NCI-H226 (cell line): ENCODE results near the gene SGO2.
A peak's percentile ranks its signal among the peaks of the same experiment; 100 is the strongest.

Experiments used
- DNase-seq: peaks from one replicate; pipeline ENCODE4 v3.0.0-alpha.2; 2015

SGO2 gene, protein sequence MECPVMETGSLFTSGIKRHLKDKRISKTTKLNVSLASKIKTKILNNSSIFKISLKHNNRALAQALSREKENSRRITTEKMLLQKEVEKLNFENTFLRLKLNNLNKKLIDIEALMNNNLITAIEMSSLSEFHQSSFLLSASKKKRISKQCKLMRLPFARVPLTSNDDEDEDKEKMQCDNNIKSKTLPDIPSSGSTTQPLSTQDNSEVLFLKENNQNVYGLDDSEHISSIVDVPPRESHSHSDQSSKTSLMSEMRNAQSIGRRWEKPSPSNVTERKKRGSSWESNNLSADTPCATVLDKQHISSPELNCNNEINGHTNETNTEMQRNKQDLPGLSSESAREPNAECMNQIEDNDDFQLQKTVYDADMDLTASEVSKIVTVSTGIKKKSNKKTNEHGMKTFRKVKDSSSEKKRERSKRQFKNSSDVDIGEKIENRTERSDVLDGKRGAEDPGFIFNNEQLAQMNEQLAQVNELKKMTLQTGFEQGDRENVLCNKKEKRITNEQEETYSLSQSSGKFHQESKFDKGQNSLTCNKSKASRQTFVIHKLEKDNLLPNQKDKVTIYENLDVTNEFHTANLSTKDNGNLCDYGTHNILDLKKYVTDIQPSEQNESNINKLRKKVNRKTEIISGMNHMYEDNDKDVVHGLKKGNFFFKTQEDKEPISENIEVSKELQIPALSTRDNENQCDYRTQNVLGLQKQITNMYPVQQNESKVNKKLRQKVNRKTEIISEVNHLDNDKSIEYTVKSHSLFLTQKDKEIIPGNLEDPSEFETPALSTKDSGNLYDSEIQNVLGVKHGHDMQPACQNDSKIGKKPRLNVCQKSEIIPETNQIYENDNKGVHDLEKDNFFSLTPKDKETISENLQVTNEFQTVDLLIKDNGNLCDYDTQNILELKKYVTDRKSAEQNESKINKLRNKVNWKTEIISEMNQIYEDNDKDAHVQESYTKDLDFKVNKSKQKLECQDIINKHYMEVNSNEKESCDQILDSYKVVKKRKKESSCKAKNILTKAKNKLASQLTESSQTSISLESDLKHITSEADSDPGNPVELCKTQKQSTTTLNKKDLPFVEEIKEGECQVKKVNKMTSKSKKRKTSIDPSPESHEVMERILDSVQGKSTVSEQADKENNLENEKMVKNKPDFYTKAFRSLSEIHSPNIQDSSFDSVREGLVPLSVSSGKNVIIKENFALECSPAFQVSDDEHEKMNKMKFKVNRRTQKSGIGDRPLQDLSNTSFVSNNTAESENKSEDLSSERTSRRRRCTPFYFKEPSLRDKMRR

DNA sequence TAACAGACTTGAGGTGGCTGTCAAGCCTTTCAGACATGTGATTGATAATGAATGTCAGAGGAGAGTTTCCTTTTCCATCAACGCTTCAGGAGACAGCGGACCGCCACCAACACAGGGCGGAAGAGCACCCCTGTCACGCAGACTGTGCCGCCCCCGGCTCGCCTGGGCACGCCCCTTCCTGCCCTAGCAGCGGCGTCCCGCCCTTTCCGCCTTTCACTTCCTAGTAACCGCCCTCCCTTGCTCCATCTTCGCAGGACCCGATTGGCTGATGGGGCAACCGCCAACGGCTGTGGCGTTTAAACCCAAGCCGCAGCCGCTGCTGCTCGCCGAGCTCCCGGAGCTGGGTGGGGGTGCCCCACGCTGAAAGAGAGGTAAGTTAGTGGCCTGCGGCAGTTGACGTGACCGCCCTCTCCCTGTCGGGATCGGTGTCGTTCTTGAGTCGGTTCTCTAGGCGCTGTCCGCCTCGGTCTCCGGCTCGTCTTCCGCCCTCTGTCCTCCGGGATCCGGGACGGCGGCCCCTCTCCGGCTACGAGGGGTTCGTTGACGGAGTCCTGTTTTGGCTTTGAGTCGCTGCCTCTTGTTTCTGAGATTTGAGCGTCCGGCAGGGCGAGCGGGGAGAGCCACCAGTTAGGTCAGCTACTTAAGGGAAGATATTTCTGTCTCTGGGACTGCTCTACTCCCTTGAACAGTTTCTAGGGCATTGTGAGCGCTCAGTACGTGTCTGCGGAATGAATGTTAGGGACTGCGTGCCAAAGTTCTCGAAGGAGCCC, at the start of gene SGO2:
Gene SGO2, plus strand, starts transcription at position 326 of the 770 bp plus-strand sequence. CDS start 6,769 bp downstream, outside the sequence.
- peak; percentile 74 for DNase-seq

DNA sequence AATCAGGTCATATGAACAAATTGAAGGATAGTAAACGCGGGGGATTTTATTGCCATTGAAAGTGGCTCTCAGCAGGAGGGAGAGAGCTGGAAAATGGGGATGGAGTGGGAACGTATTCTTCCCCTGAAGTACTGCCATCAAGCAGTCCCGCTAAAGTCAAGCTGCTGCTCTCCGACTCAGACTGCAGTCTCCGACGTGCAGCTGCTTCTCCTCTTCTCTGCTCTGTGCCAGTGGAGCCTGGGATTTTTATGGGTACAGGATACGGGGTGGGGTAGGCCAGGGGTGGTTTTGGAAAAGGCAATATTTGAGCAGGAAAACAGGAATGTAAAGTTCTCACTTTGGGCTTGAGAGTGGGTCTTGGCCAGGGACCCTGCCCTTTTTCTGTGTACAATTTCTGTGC, 49.2 kb upstream of the SGO2 start:
- DNase-seq: no peak

DNA sequence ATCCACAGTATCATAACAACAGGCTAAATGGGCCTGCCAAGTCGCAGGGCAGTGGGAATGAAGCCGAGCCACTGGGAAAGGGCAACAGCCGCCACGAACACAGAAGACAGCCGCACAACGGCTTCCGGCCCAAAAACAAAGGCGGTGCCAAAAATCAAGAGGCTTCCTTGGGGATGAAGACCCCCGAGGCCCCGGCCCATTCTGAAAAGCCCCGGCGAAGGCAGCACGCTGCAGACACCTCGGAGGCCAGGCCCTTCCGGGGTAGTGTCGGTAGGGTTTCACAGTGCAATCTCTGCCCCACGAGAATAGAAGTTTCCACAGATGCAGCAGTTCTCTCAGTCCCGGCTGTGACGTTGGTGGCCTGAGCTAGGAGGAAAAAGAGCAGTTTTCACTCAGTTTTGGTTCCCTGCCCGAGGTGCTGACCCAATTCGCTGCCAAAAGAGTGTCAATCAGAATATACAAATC, 48.3 kb upstream of the SGO2 start:
- DNase-seq: no peak

DNA sequence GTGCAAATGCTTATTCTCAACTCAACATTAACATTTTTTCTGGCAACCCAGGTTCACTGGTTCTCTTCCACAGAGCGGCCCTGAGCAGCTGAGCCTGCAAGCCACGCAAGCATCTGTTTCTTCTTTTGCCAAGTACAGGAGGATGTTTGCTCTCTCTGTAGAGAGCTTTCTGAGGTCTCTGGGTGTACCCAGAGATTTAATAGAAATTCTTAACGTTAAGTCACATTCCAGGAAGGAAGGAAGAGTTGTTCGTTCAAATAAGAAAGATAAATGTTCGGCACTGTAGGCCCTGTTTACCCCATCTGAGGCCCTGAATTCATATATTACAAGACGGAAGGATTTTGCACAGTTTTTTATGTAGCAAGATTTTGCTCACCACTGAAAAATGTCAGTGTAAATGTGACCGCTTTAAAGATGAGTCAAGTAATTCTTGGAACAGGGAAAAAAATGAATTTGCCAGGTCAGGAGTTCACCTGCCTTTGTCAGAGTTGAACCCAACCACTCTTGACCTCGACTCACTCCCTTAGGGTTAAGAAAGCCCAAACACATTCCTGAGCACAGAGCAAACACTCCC, 46.2 kb upstream of the SGO2 start:
- DNase-seq: peak; percentile 16

DNA sequence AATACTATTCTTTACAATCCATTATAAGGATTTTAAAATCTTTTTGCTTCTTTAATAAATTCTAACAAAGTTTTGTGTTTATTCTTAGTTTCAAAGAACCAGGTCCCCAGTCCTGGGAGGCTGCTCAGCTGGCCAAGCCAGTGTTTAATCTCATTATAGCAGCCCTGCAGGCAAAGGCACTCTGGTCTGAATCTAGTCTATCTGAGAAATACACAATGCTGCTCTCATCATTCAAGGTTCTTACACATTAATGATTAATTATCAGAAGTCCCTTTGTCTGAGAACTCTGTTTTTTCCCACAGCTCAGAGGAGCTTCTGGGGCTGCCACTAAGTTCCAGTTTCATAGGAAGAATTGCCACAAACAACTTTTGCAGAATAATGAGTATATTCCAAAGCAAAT, 43.8 kb upstream of the SGO2 start:
- DNase-seq: no peak

DNA sequence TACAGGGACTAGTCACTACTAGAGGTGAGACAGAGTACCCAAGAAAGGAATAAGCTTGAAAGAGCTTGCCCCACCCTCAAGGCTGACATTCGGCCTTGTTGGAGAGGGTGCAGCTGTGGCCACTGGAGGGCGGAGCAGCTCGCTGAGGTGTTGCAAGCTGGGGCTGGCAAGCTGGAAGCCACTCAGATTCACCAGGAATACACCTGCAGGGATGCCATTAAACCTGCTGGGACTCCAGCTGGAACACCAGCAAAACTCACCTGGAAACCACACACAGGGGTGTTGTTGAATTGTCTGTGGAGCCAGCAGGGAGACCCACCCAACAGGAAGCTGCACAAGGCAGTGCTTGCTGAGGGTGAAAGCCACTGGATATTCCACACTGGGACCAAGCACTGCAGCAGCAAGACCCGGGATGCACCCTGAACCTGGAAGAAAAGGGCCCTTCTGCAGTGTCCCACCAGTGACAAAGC, 42.2 kb upstream of the SGO2 start:
- no peak for DNase-seq

DNA sequence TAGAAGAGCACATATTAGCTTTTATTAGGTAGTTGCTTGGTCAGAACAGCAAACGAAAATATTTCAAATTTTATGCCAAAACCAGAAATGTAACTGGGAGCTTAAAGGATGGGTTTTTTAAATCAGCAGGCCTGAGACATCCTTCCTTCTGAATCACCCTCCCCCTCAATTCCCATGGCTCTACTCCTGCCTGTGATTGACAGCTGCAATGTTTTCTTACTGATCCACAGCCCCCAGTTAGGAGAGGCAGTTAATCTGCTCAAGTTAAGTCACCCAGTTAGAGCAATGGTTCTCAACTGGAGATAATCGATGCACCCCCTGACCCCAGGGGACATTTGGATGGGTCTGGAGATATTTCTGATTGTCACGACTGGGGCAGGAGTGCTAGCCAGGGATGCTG, 41.1 kb upstream of the SGO2 start:
- no peak for DNase-seq

DNA sequence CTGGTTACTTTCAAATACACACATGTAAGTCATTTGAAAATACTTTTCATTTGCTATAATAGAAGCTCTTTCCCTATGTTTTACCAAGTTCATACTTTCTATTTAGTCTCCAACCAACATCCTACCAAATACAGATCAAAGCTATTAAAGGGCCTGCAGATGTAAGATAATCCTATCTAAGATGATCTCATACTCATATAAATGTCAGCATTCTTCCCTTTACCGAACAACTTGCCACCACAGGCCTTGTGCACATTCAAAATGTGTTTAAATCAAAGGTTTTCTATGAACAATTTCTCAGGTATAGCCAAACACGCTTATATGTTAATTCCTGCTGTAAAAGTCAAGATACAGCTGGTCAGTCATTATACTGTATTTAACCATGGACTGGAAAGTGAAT, 39.5 kb upstream of the SGO2 start:
- no peak for DNase-seq

DNA sequence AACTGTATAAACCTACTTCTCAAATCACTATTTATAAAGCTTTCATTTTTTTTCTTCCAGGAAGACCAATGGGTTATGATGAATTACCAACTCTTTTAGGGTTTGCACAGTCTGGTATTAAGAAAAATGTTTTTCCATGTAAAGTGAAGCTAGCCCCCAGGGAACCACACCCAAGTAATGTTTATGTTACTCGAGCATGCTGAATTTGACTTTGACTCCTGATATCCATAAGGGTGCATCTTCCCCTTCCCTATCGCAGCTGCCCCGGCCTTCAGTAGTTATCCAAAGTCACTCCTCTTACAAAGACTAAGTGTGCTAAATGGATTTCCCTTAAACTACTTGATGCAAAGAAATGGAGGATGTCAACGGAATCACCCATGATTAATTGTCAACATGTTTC, 37.8 kb upstream of the SGO2 start:
- DNase-seq: no peak

DNA sequence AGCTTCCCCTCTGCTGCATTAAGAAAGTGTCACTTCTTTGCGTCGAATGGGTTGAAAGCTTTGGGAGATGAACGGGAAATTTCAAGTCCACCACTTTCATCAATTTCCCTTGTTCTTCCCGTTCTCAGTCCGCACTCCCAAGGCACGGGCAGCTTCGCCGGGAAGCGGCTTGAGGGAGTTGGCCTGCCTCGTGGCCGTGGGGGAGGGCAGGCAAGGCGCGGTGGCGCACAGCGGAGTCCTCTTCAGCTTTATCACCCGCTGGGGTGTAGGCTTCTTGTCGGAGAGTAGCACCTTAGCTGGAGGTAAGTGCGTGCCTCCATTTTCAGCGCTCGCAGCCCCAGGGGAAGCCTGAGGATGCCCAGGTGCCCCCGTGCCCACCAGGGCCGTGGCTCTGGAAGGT, 36.0 kb upstream of the SGO2 start:
- no peak for DNase-seq

DNA sequence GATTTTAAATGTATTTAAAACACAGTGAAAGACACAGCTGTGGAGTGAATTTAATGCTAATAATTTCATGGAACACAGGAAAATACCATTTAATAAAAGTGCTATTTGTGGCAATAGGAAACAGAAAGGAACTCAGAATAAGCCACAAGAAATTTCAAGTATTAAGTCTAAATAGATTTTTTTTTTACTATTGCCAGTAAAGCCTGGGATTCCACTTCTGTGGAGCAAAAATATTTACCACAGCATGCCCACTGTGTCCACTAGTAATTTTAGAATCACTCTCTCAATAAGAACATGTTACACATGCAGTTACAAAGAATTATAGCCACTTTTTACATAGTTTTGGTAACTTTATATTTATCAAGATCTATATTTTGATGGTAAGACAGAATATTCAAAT, 33.4 kb upstream of the SGO2 start:
- no peak for DNase-seq

DNA sequence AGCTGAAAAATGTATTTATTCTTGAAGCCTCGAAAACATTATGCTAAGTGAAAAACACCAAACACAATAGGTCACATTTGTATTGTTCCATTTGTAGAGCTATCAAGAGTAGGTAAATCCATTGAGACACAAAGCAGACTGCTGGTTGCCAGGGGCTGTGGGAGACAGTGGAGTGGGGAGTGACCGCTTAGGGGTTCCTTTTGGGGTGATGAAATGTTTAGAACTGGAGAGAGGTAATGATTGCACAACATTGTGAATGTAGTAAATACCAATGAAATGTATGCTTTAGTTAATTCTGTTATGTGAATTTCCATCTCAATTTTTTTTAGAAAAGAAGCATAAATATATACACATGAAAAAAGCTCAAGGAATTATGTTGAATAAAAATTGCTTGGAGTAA, 32.0 kb upstream of the SGO2 start:
- no peak for DNase-seq

DNA sequence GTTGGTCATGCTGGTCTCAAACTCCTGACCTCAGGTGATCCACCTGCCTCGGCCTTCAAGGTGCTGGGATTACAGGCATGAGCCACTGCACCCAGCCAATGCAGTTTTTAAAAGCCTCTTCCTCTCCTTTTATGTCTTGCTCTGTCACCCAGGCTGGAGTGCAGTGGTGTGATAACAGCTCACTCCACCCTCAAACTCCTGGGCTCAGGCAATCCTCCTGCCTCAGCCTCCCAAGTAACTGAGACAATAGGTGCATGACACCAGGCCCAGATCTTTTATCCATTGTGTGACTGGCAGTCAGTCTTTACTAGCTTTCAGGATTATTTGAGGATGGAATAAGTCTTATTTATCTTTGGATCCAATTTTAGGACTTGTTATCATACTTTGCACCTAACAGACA, 29.3 kb upstream of the SGO2 start:
- no peak for DNase-seq

DNA sequence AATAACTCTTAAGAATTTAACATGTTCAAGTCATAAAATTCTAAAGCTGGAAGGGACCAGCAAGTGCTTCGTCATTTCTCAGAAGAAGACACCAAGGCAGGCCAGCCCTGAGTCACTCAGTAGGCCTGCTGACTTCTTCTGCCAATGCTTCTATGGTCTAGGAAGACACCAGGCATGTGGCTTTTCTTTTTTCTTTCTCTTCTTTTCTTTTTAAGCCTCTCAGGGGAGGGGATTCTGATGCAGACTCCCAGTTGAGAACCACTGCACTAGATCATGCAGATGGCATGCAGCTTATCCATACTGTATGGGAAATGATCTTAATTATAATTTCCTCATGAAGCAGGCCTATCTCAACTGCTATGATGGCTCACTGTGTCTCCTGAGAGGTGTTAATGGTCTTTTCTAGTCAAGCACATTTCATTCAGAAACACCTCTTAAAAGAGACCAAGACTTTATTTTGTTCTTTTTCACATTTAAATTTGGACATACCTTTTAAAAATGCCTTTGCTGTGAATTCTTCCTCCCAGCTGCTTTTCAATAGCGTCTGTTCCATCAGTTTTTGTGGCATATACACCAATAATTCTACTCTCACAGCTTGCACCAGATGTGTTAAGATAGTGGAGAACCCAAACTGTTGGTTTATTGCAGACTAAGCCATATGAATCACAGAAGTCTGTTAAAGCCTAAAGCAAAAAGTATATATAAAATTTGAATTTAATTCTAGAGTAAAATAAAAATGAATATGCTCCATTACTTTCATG, 27.4 kb upstream of the SGO2 start:
- no peak for DNase-seq

DNA sequence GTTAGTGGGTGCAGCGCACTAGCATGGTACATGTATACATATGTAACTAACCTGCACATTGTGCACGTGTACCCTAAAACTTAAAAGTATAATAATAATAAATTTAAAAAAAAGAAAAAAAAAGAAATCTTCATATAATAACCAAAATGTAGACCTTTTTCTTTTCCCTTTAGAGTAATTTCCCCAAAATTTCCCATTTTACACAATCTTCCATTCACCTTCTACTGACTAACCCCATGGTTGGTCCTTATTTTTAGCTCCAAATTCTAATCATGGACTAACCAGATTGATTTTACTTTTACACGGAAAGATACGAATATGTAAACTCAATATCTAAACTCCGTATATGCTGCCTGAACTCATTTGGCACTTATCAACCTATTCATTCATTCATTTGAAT, 23.8 kb upstream of the SGO2 start:
- no peak for DNase-seq

DNA sequence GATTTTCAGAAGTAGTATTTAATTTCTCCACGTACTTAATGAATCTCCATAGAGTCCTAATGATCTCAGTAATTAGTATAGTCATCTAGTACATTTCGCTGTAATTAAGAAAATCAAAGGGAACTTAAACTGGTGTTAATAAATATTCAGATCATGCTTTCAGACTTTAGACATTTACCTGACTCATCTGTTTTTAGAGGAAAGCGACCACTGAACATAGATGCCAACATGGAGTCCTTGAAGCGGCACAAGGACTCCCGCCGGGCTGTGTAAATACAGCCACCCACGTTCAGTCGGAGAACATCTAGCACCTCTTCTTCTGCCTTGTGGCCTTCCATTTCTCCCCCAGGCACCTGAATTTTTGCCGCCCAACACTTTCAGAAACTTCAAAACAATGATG, 19.3 kb upstream of the SGO2 start:
- no peak for DNase-seq

DNA sequence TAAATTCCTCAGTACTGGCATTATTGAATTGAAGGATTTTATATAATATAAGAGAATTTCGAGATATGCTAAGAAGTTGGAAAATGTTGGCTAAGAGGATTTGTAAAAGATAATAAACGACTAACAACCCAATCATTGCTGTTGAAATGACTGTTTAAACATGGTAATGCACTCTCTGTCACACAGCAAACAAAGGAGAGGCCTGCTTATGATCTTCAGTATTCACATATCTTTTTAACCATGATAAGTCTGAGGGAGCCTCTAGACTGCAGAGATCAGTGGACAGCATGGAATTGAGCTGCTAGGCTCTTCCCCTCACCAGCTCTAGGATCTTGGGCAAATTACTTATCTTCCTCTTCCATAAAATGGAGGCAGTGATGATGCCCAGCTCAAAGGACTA, 18.8 kb upstream of the SGO2 start:
- DNase-seq: no peak

DNA sequence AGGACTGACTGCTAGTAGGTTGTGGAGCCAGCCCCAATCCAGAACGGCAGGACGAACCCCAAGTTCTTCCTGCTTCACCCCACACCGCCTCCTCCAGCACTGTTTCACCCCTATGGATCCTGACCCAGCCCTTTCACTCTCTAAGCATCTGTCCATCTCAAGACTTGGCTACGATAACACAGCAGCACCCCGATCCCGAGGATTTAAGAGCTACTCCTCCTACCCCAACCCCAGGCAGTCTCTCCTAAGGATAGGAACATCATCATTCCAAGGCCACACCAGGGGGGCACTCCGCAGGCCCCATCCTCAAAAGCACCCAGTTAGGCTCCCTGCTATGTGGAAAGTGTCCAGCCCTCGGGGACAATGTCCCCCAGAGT, 16.8 kb upstream of the SGO2 start:
- no peak for DNase-seq

DNA sequence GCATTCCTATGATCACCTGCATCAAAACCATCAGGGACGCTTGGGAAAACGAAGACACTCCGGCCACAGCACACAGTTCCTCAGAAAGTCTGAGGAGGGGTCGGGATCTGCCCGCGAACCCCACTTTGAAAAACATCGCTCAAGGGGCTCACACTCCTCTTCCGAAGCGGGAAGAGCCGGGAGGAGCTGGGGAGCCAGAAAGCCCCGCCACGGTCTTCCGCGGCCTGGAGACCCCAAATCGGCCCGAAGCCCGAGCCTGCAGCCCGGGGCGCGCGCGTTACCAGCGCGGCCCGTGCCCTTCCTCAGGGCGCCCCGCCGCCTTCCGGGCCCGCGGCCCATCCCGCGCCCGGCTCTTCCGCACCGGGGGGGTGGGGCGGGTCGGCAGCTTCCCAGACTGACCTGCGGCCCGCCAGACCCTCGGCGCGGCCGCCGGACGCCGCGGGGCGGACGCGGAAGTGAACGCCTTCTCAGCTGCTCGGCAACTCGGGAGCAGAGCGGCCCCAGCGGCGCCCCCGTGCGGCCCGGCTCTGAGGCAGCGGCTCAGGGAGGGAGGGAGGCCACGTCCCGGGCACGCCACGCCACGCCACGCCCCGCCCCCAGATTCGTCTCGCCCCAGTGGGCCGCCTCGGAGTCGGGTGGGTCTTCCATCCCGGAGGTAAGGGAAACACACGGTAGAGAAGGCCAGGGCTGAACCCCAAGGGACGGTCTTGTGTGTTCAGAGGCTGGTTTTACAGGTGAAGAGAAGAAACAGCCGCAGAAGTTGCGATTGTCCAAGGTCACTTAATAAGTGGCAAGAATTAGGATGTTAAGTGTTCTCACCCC, 16.2 kb upstream of the SGO2 start, which contains the start of gene KCTD18:
Gene KCTD18, minus strand, starts transcription at position 457 of the 822 bp plus-strand sequence. CDS start 3,052 bp downstream, outside the sequence.
- DNase-seq: peak; percentile 69

DNA sequence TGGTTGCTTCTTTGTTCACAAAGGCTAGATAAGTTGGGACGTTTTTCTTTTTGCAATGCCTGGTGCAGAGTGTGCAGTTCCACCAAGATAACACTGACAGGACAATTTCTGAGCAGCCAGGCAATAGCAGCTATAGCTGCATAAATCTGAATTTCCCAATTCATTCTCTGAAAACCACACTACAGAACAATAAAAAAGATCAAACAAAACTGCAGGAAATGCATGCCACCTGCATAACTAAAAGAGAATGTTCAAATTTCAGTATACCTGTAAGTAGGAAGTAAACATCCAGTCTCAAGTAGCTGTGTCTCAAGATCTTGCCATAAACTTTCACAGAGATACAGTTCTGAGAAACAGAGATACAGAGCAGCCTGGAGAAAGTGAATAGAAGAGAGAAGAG, 10.9 kb upstream of the SGO2 start:
- no peak for DNase-seq
